ENCODE measurements around the gene ZCCHC4. TPM values are rescaled to one million over a fixed set of nuclear protein-coding genes. Genes with fewer than 3 reads are reported as not detected.
"Not testable (repeated sequence)": the region's sequence is repeated elsewhere in the genome, so short reads cannot be mapped to it uniquely, and the experiment has no call there.

The ZCCHC4 gene
- total RNA-seq, 4 donors from 2014 or later: 6.9 to 14.2 (median 12.4) TPM

GRCh38 chr4:25361253-25361652 is 48.7 kb downstream of the ZCCHC4 start:
- H3K9me3 ChIP-seq: no peaks in the 10 kb centered on the region
- in situ Hi-C loops (cut with MboI; ENCODE audit: low sequenced_read_pairs in 4 of 4) (no loop called here), intact Hi-C loops (cut with DNase I; ENCODE audit: low total_unique reads) (no loop called here)
- H3K4me3 ChIP-seq: no peak overlapping the region
- DNase-seq (no peak), ATAC-seq (no peak)
- H3K4me1 ChIP-seq: no peaks in the 10 kb centered on the region
- TF ChIP-seq POLR2A (IDR thresholded peaks at IDR 0.05) (no peak), CTCF (IDR thresholded peaks at IDR 0.05 in 4 of 5, conservative IDR thresholded peaks at IDR 0.05 in 1 of 5) (no peak)
- peaks cover 0 to under 1% of the 10 kb centered on the region in 2 donors for H3K36me3 ChIP-seq
- no peak overlapping the region for H3K27ac ChIP-seq
- no peaks in the 10 kb centered on the region for H3K27me3 ChIP-seq

GRCh38 chr4:25367004-25367621 is 54.5 kb downstream of the ZCCHC4 start:
- peaks cover 0 to 8% of the 10 kb centered on the region in 2 donors for H3K36me3 ChIP-seq
- no peaks in the 10 kb centered on the region for H3K4me1 ChIP-seq
- intact Hi-C loops (cut with DNase I; ENCODE audit: low total_unique reads): no loop called here
- TF ChIP-seq CTCF (IDR thresholded peaks at IDR 0.05 in 4 of 5, conservative IDR thresholded peaks at IDR 0.05 in 1 of 5) (peak in 1 of 5 experiments; percentile 47), POLR2A (IDR thresholded peaks at IDR 0.05) (no peak)
- no peak overlapping the region for H3K4me3 ChIP-seq
- ATAC-seq: no peak
- no peak for DNase-seq
- H3K9me3 ChIP-seq: no peaks in the 10 kb centered on the region
- H3K27ac ChIP-seq: no peak overlapping the region
- in situ Hi-C loops (cut with MboI; ENCODE audit: low sequenced_read_pairs in 4 of 4): no loop called here
- H3K27me3 ChIP-seq: no peaks in the 10 kb centered on the region

- intact Hi-C loops (cut with DNase I; ENCODE audit: low total_unique reads): no loop called here
- no peaks in the 10 kb centered on the region for H3K4me1 ChIP-seq
- TF ChIP-seq POLR2A (IDR thresholded peaks at IDR 0.05) (no peak), CTCF (IDR thresholded peaks at IDR 0.05 in 4 of 5, conservative IDR thresholded peaks at IDR 0.05 in 1 of 5) (no peak)
- in situ Hi-C loops (cut with MboI; ENCODE audit: low sequenced_read_pairs in 4 of 4): no loop called here
- H3K9me3 ChIP-seq: no peaks in the 10 kb centered on the region
- H3K27ac ChIP-seq: no peak overlapping the region
- no peak for ATAC-seq
- no peak overlapping the region for H3K4me3 ChIP-seq
- H3K27me3 ChIP-seq: no peaks in the 10 kb centered on the region
- peaks cover 0 to 8% of the 10 kb centered on the region in 2 donors for H3K36me3 ChIP-seq
- no peak for DNase-seq
Observed at GRCh38 chr4:25367877-25368276, 55.3 kb downstream of the ZCCHC4 start.

GRCh38 chr4:25368315-25368714 is 55.7 kb downstream of the ZCCHC4 start:
- Histone ChIP-seq H3K4me1 (no peaks in the 10 kb centered on the region), H3K9me3 (no peaks in the 10 kb centered on the region), H3K27ac (no peak overlapping the region), H3K4me3 (no peak overlapping the region), H3K27me3 (no peaks in the 10 kb centered on the region), H3K36me3 (peaks cover 0 to 8% of the 10 kb centered on the region in 2 donors)
- in situ Hi-C loops (cut with MboI; ENCODE audit: low sequenced_read_pairs in 4 of 4): no loop called here
- intact Hi-C loops (cut with DNase I; ENCODE audit: low total_unique reads): no loop called here
- no peak for ATAC-seq
- no peak for TF ChIP-seq CTCF (IDR thresholded peaks at IDR 0.05 in 4 of 5, conservative IDR thresholded peaks at IDR 0.05 in 1 of 5)
- TF ChIP-seq POLR2A (IDR thresholded peaks at IDR 0.05): no peak
- no peak for DNase-seq

- no peak for ATAC-seq
- TF ChIP-seq POLR2A (IDR thresholded peaks at IDR 0.05): no peak
- TF ChIP-seq CTCF (IDR thresholded peaks at IDR 0.05 in 4 of 5, conservative IDR thresholded peaks at IDR 0.05 in 1 of 5): no peak
- DNase-seq: no peak
- Histone ChIP-seq H3K36me3 (peaks cover 0 to 8% of the 10 kb centered on the region in 2 donors), H3K4me1 (no peaks in the 10 kb centered on the region), H3K9me3 (no peaks in the 10 kb centered on the region), H3K27me3 (no peaks in the 10 kb centered on the region), H3K4me3 (no peak overlapping the region), H3K27ac (no peak overlapping the region)
- in situ Hi-C loops (cut with MboI; ENCODE audit: low sequenced_read_pairs in 4 of 4): no loop called here
- intact Hi-C loops (cut with DNase I; ENCODE audit: low total_unique reads): no loop called here
Observed at GRCh38 chr4:25370242-25370641, 57.7 kb downstream of the ZCCHC4 start.

GRCh38 chr4:25372549-25372948 is 60.0 kb downstream of the ZCCHC4 start:
- H3K4me3 ChIP-seq: not testable (repeated sequence)

More at GRCh38 chr4:25372549-25372948, 60.0 kb downstream of the ZCCHC4 start:
- ATAC-seq; H3K4me1 ChIP-seq; H3K27ac ChIP-seq; H3K9me3 ChIP-seq; H3K36me3 ChIP-seq; DNase-seq; H3K27me3 ChIP-seq; intact Hi-C loops (cut with DNase I; ENCODE audit: low total_unique reads); in situ Hi-C loops (cut with MboI; ENCODE audit: low sequenced_read_pairs in 4 of 4): not testable (repeated sequence)

Measured in gastrocnemius medialis (tissue), 4 donors.